DOHH2 (cell line): ENCODE data around the gene PAXX.
"Not testable (repeated sequence)": the region's sequence is repeated elsewhere in the genome, so short reads cannot be mapped to it uniquely, and the experiment has no call there.

Experiments used
- H3F3A ChIP-seq: fragments of 200-600 bp; sonication (generic), shearing (Covaris generic); 2 replicates; pipeline ENCODE4 v1.6.0; 2016; ENCODE audit warnings: antibody characterized with exemption, mild to moderate bottlenecking; ENCODE audit not compliant: control insufficient read depth, insufficient read depth
- H3K27ac ChIP-seq: fragments of 200-600 bp; sonication (generic); 2 replicates; pipeline ENCODE4 v1.5.1; 2014; ENCODE audit warnings: low read depth, mild to moderate bottlenecking, low read length, moderate library complexity
- H3K27me3 ChIP-seq: fragments of 200-600 bp; sonication (generic); 2 replicates; pipeline ENCODE4 v1.6.1; 2014; ENCODE audit warnings: mild to moderate bottlenecking, low read length, mixed read lengths; ENCODE audit not compliant: control insufficient read depth
- H3K36me3 ChIP-seq: fragments of 200-600 bp; sonication (generic); 2 replicates; pipeline ENCODE4 v1.6.1; 2014; ENCODE audit warnings: mild to moderate bottlenecking, low read length, moderate library complexity, mixed read lengths; ENCODE audit not compliant: control insufficient read depth
- H3K4me1 ChIP-seq: fragments of 200-600 bp; sonication (generic); 2 replicates; pipeline ENCODE4 v1.6.1; 2014; ENCODE audit warnings: mild to moderate bottlenecking, low read length, mixed read lengths; ENCODE audit not compliant: control insufficient read depth
- H3K4me2 ChIP-seq: fragments of 200-600 bp; sonication (generic); 2 replicates; pipeline ENCODE4 v1.6.0; 2014; ENCODE audit warnings: mild to moderate bottlenecking, low read length, moderate library complexity
- H3K4me3 ChIP-seq: fragments of 200-600 bp; sonication (generic); 2 replicates; pipeline ENCODE4 v1.5.1; 2014; ENCODE audit warnings: mild to moderate bottlenecking, low read length, mixed read lengths
- H3K79me2 ChIP-seq: fragments of 200-600 bp; sonication (generic); 2 replicates; pipeline ENCODE4 v1.6.1; 2014; ENCODE audit warnings: mild to moderate bottlenecking, low read length, mixed read lengths; ENCODE audit not compliant: control insufficient read depth
- H3K9me2 ChIP-seq: fragments of 200-600 bp; sonication (generic); replicated peaks from 2 replicates; pipeline ENCODE4 v1.6.1; 2014; ENCODE audit warnings: mild to moderate bottlenecking, low read length, mixed read lengths; ENCODE audit not compliant: control insufficient read depth
- H3K9me3 ChIP-seq: fragments of 200-600 bp; sonication (generic); 2 replicates; pipeline ENCODE4 v1.6.1; 2014; ENCODE audit warnings: antibody characterized with exemption, low read length, mixed read lengths; ENCODE audit not compliant: control insufficient read depth, insufficient read depth
- H4K20me1 ChIP-seq: fragments of 200-600 bp; sonication (generic); 2 replicates; pipeline ENCODE4 v1.6.0; 2014; ENCODE audit warnings: low read depth, mild to moderate bottlenecking, antibody characterized with exemption, low read length, moderate library complexity; ENCODE audit not compliant: control insufficient read depth, insufficient read depth
- CTCF ChIP-seq: fragments of 200-600 bp; sonication (generic); IDR thresholded peaks from one replicate; pipeline ENCODE4 v1.5.1; 2014; ENCODE audit warnings: antibody characterized with exemption, mild to moderate bottlenecking, low read depth, low read length; ENCODE audit not compliant: poor library complexity, severe bottlenecking
- EZH2phosphoT487 ChIP-seq: fragments of 200-600 bp; sonication (generic); IDR thresholded peaks from 2 replicates; pipeline ENCODE4 v1.6.1; 2017; ENCODE audit warnings: borderline replicate concordance, mild to moderate bottlenecking, antibody characterized with exemption, low read length, moderate library complexity, mixed read lengths

Gene PAXX

DNA sequence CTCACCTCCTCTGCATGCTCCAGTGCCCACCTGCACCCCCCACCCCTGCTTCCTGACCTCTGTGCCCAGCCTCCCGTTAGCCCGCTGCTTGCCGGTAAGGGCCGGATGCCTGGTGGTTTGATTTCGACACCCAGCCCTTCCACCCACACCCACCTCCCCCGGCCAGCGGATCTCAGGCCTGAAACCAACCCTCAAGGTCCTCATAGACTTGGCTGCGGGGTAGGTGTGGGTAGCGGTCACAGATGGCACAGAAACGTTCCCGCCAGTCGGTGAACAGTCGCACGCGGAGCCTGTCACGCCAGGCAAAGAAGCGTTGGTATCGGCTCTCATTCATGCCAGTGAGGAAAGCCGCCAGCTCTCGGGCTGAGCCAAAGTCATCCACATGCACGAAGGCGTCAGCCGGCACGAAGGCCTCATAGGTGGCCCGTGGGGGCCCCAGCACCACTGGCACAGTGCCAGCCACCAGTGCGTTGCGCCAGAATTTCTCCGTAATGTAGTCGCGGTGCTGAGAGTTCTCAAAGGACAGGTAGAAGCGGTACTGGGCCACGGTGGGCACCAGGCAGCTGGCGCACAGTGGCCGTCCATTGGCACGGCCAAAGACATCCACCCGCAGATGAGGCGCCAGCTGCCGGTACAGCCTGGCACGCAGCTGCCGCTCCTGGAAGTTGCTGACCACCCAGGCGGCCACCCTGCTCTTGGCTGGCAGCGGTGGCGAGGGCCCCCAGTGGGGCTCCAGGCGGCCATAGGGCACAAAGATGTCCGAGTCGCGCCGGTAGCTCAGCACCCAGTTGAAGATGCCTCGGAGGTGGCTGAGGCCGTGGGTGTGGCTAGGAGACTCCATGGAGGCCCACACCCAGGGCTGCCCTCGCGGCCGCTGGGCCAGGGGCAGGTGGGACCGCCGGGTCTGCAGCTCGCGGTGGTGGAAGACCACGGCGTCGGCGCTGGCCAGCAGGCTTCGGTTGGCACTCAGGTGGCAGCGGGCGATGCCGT lies 38.6 kb downstream of the PAXX start:
- peaks cover 68% of the 10 kb centered on the region for H3K27me3 ChIP-seq
- H4K20me1 ChIP-seq, result 0 out of 2 replicates have a peak, but pooled peaks cover 3% of the 10 kb centered on the region
- peak; percentile 47; the same call in 1 of the 2 replicates for TF ChIP-seq EZH2phosphoT487
- TF ChIP-seq CTCF, result no peak
- H3K4me1 ChIP-seq, result peaks cover 56% of the 10 kb centered on the region
- no peaks in the 10 kb centered on the region for H3K36me3 ChIP-seq
- H3K4me3 ChIP-seq, result no peak overlapping the region
- no peaks in the 10 kb centered on the region for H3K9me3 ChIP-seq
- no peaks in the 10 kb centered on the region for H3K79me2 ChIP-seq
- H3K9me2 ChIP-seq, result no peaks in the 10 kb centered on the region
- no peaks in the 10 kb centered on the region for H3F3A ChIP-seq
- no peak overlapping the region for H3K27ac ChIP-seq
- no peak overlapping the region for H3K4me2 ChIP-seq

GRCh38 chr9:137031904-137032640 lies 39.9 kb downstream of the PAXX start, which contains the start of gene FUT7:
Gene FUT7 (minus strand): TSS chr9:137032088. CDS start chr9:137031991, 97 bp downstream.
- H3K27ac ChIP-seq, result no peak within 1 kb of the TSS
- H3F3A ChIP-seq, result no peaks in the 10 kb centered on the region
- peaks cover 57% of the 10 kb centered on the region for H3K27me3 ChIP-seq
- no peak within 1 kb of the TSS for H3K4me3 ChIP-seq
- no peaks in the 10 kb centered on the region for H3K9me3 ChIP-seq
- H3K9me2 ChIP-seq, result no peaks in the 10 kb centered on the region
- TF ChIP-seq CTCF (no peak), EZH2phosphoT487 (no peak)
- no peaks in the 10 kb centered on the region for H3K36me3 ChIP-seq
- H3K4me1 ChIP-seq, result peaks cover 51% of the 10 kb centered on the region
- H3K4me2 ChIP-seq, result peak within 1 kb of the TSS; percentile 40
- H3K79me2 ChIP-seq, result no peaks in the 10 kb centered on the region
- H4K20me1 ChIP-seq, result 0 out of 2 replicates have a peak, but pooled peaks cover 3% of the 10 kb centered on the region

- Histone ChIP-seq H3K36me3 (no peaks in the 10 kb centered on the region), H3F3A (no peaks in the 10 kb centered on the region), H3K4me1 (peaks cover 51% of the 10 kb centered on the region), H3K4me3 (no peak overlapping the region), H3K4me2 (peak overlapping the region; percentile 40; the same call in 1 of the 2 replicates), H3K79me2 (no peaks in the 10 kb centered on the region), H4K20me1 (0 out of 2 replicates have a peak, but pooled peaks cover 3% of the 10 kb centered on the region), H3K27ac (no peak overlapping the region), H3K9me2 (no peaks in the 10 kb centered on the region), H3K9me3 (no peaks in the 10 kb centered on the region), H3K27me3 (peaks cover 56% of the 10 kb centered on the region)
- TF ChIP-seq CTCF (no peak), EZH2phosphoT487 (no peak)
Measured at GRCh38 chr9:137032858-137033257, 40.6 kb downstream of the PAXX start.

DNA sequence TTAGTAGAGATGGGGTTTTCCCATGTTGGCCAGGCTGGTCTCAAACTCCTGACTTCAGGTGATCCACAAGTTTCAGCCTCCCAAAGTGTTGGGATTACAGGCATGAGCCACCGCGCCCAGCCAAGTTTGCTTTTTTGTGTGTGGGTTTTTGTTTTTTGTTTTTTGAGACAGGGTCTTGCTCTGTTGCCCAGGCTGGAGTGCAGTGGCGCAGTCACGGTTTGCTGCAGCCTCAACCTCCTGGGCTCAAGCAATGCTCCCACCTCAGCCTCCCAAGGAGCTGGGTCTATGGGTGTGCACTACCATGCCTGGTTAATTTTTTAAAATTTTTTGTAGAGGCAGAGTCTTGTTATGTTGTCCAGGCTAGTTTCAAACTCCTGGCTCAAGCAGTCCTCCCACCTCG lies 41.3 kb downstream of the PAXX start:
- H4K20me1 ChIP-seq, H3K9me3 ChIP-seq, H3K36me3 ChIP-seq, H3K4me3 ChIP-seq, H3K4me2 ChIP-seq, H3K79me2 ChIP-seq, H3K27ac ChIP-seq, H3F3A ChIP-seq, H3K9me2 ChIP-seq: not testable (repeated sequence)
- Histone ChIP-seq H3K4me1 (peaks cover 49% of the 10 kb centered on the region), H3K27me3 (peaks cover 55% of the 10 kb centered on the region)
